ENCODE results near the gene PTPRG. TPM values are rescaled to one million over a fixed set of nuclear protein-coding genes. Genes with fewer than 3 reads are reported as not detected.

PTPRG gene
- total RNA-seq, 1 experiment from 2014 or later = 9.2 TPM

DNA sequence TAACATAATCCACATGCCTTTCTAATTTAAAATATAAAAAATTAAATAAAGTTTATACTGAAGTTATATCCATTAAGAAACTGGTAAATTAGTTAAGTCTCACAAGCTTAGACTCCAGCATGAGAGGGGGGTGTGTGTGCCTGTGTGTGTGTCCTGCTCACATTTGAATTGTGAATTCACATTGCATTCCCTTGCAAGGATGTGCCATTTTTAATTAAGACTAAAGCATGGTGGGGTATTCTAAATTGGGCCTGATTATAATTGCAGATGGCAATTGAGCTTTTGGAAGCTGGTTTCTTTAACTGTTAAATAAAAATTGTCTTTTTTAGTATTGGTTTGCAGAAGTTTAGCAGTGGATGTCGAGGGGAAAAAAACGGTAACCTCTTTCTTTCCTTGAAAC, 56.9 kb downstream of the PTPRG start:
- DNase-seq (ENCODE audit: low read depth) = no peak

DNA sequence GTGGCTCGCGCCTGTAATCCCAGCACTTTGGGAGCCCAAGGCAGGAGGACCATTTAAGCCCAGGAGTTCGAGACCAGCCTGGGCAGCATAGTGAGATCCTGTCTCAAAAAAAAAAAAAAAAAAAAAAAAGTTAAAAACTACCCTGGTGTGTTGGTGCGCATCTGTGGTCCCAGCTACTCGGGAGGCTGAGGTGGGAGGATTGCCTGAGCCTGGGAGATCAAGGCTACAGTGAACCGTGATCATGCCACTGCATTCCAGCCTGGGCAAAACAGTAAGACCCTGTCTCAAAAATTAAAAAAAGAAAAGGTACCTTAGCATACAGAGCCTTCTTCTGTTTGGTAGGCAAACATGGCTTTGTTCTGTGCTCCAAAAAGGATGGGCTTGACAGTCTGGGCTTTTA, 57.5 kb downstream of the PTPRG start:
- DNase-seq (ENCODE audit: low read depth) = no peak

DNA sequence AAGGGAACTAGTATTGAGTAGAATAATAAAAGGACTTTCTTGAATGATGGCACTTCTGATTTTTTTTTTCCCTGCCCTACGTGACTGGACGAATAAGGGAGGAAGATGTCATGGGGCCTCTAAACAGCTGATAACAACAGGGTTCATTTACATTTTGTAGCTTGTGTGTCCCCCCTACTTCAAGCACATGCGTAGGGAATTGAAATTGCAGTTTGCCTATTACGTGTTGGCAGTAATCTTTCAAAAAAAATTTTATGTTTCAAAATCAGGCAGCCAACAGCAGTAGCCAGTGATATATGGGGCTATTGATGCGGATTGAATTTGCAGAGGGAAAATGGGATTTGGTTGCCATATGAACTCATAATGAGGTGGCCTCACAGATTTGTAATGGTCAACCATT, 58.7 kb downstream of the PTPRG start:
- DNase-seq (ENCODE audit: low read depth) = no peak

DNA sequence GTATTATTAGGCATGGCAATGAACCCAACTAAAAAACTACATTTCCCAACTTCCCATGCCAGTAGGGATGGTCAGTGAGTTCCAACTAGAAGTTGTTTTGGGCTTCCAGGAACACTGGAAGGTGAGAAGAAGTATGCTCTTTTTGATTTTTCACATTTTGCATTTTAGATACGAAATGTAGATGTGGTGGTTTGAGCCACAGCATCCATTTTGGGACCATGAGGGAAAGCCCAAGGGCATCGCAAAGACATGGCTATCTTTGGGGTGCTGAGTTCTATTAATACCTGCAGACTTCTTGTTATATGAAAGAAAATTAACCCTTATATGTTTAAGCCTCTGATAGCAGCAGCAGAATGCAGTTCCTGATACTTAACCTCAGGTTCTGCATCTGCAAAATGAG, 62.9 kb downstream of the PTPRG start:
- DNase-seq (ENCODE audit: low read depth) = no peak

DNA sequence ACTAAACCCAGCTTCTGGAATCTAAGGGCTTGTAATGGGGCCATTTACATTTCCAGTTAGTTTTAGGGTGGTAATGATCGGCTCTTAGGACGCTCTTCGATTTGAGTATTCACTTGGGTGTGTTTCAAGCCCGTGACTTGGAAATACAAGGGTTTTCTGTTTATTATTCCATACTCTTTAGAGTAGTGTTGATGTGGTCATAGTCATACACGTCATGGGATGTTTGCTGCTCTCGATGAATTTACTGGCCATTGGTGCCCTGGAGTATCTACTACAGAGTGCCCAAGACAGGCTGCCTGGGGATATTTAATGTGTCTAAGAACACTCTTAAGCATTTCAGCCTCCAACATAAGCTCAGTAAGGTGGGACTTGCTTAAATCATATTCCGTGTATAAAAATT, 64.1 kb downstream of the PTPRG start:
- no peak for DNase-seq (ENCODE audit: low read depth)

DNA sequence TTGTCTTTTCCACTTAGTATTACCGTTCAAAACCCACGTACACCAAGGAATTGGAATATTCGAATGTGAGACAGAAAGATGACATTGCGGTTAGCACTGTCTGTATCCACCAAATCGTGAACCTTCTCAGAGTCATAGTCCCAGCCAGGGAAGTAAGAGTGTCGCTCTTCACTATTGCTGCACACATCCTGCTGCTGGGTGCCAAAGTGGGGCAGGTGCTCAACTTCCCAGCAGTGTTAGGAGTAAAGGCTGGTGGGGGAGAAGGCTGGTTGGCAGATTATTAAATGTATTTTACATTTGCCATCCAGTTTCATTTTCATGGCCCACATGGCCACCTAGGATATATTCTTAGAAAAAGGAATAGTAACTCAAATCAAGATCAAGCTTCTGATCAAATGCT, 65.1 kb downstream of the PTPRG start:
- DNase-seq (ENCODE audit: low read depth) = no peak

DNA sequence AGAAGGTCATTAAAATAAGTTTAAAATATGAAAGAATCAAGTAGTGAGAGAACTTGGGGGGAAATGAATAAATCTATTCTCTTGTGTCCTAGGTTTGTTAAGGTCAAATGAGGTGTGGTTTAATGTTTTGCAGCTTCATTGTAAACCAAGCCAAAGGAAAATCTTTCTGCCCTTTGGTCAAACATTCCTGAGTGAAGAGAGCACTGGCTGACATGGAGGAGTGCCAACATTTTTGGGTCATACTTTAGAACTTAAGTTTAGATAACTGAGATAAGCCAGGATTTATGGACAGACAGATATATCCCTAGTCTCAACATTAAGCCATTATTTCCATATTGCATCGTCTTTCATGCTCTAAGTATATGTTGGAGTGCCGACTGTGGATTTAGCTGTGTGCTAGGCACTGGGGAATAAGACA, 66.4 kb downstream of the PTPRG start:
- DNase-seq (ENCODE audit: low read depth) = peak; percentile 94

DNA sequence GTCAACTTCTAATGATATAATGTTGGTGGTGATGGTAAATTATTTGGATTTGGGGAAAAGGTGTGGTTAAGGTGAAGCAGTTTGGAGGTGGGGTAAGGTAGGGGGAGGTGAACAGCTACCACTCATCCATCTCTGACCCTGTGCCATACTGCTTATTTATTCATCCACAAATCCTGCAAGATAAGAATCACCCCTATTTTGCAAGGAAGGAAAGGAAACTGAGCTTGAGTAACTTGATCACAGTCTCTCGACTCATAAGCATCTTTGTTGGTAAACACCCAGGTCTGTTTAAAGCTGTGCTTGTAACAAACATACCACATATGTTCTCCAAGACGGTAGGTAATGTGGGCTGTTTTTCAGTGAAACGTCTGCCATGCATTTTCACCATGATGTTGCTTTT, 67.3 kb downstream of the PTPRG start:
- peak; percentile 55 for DNase-seq (ENCODE audit: low read depth)

DNA sequence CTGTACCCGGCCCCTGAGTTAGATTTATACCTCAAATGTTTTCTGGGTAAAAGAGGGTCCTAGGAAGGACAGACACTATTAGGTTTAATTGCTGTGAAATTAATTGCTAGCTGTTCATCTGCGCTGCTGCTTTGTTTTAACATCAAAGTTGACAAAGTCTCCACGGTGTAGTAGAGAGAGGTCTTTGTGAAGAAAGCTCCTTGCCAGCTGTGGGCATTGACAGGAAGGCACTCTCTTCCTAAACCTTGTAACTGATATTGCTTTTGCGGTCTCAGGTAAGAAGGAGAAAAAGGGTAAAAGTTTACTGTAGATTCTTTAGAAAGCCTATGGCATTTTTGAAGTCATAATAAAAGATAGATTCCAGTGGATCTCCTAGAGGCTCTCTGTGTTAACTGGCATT, 68.1 kb downstream of the PTPRG start:
- no peak for DNase-seq (ENCODE audit: low read depth)

GRCh38 chr3:61631108-61631769, 69.9 kb downstream of the PTPRG start:
- DNase-seq (ENCODE audit: low read depth) = no peak

DNA sequence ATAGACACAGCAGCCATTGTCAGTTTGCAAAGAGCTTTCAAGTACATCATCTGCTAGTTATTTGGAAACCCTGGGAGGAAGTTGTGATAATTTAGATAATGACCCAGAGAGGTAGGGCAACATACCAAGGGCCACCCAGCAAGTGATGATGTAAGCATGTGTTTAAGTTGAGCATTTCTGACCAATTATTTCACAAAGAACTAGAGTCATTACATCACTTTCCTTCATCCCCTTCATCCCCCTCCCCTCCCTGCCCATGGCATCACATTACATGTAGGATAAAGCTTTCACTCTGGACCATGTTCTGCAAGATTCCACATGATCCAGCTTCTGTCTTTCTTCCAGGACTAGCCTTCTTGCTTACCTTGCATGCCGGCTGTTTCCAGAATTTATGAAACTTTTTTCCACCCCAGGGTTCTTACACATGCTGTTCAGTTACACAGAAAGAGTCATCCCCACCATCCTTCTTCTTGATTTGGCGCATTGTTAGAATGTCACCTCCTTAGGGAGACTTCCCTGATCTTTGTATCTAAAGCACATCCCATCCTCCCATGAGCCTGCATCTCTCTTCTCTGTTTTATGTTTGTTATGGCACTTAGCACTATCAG, 71.3 kb downstream of the PTPRG start:
- no peak for DNase-seq (ENCODE audit: low read depth)

DNA sequence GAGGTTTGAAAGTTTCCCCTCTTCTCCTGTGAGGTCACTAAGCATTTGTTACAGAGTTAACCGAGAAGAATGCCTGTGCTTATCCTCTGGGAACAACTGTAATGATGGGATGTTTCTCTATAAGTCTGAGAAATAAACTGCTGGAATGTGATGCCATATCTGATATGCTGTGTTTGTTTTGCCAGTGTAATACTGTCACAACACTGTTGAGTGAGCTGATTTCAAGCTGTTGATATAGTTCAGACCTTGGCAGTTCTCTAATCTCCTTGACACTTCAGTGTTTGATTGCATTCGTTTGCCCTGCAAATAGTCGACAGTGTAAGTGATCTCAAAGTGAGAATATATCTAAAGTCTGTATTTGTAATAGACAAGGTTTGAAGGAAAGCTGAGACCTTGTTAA, 73.3 kb downstream of the PTPRG start:
- no peak for DNase-seq (ENCODE audit: low read depth)

GRCh38 chr3:61637088-61638051, 76.0 kb downstream of the PTPRG start:
- peak; percentile 34 for DNase-seq (ENCODE audit: low read depth)

DNA sequence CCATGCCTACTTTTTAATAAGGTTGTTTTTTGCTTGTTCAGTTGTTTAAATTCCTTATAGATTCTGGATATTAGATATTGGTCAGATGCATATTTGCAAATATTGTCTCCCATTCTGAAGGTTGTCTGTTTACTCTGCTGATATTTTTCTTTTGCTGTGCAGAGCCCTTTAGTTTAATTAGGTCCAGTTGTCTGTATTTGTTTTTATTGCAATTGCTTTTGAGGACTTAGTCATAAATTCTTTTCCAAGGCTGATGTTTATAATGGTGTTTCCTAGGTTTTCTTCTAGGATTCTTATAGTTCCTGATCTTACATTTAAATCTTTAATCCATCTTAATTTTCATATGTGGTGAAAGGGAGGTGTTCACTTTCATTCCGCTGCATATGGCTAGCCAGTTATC, 77.4 kb downstream of the PTPRG start:
- peak; percentile 51 for DNase-seq (ENCODE audit: low read depth)

- no peak for DNase-seq (ENCODE audit: low read depth)
These were observed 78.6 kb downstream of the PTPRG start for GRCh38 chr3:61639991-61640390.

GRCh38 chr3:61645148-61645547, 83.8 kb downstream of the PTPRG start:
- no peak for DNase-seq (ENCODE audit: low read depth)

- DNase-seq (ENCODE audit: low read depth) = no peak
These were observed 85.0 kb downstream of the PTPRG start for GRCh38 chr3:61646360-61646759.

DNA sequence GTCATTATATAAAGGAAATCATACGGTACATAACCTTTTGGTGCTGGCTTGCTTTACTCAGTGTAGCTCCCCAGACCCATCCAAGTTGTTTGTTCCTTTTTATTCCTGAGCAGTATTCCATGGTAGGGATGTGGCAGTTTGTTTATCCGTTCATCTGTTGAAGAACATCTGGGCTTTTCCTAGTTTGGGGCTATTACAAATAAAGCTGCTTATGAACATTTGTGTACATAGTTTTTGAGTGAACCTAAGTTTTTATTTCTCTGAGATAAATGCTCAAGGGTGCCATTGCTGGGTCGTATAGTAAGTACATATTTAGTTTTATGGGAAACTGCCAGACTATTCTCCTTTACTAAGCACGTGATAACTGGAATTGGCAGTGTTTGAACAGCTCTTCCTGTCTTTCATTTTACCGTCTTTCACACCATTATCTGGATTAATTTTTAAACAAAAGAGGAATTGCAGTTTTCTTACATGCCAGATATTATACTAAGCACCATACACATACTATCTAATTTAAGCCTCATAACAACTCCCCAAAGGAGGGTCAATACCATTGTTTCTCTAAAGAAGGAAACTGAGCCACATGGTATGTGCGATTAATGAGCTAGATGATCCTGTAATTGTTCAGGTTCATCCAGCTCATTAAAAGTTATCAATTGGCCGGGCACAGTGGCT, 85.6 kb downstream of the PTPRG start:
- DNase-seq (ENCODE audit: low read depth) = no peak

DNA sequence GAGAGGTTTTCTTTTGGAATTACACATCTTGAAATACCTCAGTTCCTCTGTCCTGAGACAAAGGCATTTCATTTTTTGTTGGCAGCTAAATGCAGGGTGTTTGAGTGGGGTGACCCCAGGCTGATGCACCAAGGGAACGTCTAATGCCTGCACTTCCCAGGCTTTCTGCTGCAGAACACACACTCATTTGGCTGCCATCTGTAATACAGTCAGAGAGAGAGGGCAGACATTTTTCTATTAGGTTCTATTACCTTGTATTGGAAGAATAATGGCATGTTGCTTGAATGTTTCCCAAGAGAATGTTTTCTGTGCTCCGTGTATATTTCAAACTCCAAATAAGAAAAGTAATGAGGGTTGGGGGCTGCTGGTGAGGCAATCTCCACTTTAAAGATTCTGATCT, 87.1 kb downstream of the PTPRG start:
- no peak for DNase-seq (ENCODE audit: low read depth)

DNA sequence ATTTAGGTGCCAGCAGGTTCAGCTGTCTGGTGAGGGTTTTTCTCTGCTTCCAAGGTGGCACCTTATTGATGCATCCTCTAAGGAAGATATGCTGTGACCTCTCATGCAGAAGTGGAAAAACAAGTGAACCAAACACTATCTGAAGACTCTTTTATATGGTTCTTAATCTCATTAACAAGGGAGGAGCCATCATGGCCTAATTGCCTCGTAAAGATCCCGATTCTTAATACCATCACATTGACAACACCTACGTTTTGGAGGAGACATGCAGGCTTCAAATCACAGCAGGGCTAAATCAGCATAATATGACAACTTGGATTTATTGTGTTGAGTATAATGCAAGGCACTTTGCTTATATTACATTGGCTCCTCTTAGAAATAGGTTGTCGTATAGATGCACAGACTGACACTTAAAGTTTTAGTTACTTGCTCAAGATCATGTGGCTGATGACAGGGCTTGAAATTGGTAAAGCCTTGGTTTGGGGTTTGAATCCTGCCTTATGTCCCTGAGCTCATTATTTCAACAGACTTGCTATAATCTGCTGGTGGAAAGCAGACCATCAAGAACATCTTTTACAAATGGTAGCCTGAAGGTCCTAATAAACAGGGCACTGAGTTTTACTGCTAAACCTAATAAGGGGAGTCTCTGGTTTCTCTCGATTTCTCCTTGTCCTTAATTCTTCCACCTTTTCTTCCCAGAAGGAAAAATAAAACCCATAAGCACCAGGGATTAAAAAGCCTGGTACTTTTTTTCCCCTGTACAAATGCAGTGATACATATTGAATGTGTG, 88.2 kb downstream of the PTPRG start:
- no peak for DNase-seq (ENCODE audit: low read depth)

DNA sequence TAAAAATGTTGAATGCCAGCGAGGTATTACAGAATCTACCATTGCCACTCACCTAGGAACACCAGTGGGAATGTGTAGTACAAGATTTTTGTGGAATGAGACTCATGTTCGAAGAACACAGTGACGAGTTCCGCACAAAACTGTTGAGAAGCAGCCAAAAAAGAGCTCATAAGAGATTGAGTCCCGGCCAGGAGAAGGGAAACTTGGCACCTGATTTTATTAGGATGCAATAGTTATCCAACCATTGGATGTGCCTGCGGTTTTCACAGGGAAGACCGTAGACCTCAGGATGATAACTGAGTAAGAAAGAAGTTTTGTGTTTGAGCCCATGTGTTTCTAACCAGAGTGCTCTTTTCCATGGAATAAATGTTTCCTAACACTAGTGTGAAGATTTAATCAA, 88.9 kb downstream of the PTPRG start:
- DNase-seq (ENCODE audit: low read depth) = peak; percentile 79

Data from M059J (cell line).